Stimulated activated CD4-positive, alpha-beta T cell treated with anti-CD3 and anti-CD28 coated beads, Interleukin-2, amount 100 ng/mL, for 4 hours (primary cell): Measurements from ENCODE around the gene ABHD17A.
"Not testable (repeated sequence)": the region's sequence is repeated elsewhere in the genome, so short reads cannot be mapped to it uniquely, and the experiment has no call there.

ENCODE experiments used
- DNase-seq: peaks from one replicate; pipeline ENCODE4 v3.0.0-alpha.2; 2020; ENCODE audit warnings: low read depth

ABHD17A gene

DNA sequence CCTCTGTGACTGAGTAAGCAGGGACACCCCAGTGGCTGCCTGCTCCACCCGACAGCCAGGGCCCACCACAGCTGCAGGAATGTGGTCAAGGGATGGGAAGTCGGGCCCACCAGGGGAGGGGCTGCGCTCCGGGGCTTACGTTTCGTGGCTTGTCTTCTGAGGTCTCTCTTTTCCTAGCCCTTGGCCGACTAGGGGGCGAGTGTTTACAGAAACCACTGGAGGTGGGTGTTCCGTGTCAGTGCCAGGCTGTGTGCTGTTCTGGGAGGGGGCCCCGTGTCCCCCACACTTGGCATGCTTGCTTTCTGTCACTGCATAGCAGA lies 24.4 kb upstream of the ABHD17A start:
- DNase-seq, result no peak

DNA sequence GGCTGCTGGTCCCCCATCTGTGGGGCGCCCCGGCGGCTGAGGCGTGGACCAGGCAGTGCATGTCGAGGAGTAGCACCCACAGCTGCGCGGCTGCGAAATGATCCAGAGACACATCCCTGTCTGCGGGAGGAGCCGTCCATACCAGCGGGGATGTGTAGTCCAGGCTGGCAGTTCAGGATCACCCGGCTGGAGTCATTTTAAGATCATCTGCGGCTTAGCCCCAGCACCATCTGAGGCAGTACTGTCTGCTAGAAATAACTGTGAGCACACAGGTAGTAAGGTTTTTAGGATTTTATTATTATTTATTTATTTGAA lies 23.0 kb upstream of the ABHD17A start:
- DNase-seq, result no peak

DNA sequence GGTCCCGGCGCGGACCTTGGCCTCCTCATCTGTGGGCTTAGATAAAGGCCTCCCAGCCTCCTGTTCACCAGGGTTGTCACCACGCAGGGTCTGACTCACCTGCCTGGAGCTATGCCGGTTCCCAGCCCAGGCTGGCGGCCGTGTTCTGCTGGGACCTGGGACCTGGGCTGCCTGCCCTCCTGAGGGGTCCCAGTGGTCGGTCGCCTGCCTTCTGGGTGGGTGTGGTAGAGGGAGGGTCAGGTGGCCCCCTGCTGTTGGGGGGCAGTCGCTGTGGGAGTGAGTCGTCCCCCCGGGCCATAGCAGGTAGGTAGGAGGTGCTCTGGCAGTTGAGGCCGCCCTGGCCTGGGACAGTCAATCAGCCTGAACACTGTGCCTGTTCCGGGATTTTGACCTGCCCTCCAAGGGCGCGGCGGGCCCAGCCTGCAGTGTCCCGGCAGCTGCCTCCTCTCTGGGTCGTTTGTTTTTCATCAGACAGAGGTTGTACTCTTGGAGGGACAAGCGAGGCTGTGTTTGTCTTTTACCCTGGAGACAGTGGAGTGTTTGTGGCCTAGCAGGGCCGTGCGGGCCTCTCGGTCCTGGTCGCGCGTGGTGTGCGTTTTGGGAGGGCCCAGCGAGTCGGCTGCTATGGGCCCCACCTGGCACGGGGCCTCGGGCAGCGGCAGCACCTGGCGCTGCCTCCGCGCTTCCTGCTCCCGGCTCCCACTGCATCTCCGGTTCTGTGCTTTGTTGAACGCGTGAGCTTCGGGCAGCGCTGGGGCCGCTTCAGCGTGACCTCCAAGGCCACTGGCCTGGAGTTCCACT lies 22.5 kb upstream of the ABHD17A start:
- no peak for DNase-seq

DNA sequence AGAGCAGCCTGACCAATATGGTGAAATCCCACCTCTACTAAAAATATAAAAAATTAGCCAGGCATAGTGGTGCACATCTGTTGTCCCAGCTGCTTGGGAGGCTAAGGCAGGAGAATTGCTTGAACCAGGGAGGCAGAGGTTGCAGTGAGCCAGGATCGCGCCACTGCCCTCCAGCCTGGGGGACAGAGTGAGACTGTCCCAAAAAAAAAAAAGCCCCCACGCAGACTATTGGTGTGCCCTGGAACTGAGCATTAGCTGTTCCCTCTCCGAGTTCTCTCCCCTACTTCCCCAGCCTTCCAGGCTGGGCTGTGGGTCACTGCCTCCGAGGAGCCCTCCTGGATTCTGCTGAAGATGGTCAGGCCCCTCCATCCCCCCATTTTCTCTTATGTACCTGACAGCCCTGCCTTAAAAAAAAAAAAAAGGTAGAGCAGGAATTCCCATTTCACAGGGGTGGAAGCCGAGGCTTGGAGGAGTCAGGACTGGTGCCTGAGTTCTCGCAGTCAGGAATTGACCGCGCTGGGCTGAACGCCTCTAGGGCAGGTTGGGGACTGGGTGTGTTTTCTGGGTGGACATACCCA lies 21.8 kb upstream of the ABHD17A start:
- no peak for DNase-seq

DNA sequence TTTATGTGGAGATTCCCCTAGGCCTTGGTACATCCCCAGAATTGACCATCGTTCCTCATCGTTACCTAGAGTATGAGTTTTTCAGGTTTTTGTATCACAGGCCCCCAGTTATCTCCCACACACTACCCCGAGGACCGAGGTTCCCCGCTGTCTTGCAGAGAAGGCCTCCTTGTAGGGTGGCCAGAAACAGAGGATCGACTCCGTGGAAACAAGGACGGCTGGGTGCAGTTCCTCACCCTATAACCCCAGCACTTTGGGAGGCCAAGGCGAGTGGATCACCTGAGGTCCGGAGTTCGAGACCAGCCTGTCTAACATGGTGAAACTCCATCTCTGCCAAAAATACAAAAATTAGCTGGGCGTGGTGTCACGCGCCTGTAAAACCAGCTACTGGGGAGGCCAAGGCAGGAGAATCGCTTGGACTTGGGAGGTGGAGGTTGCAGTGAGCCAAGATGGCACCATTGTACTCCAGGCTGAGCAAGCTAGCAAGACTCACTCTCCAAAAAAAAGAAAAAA lies 20.6 kb upstream of the ABHD17A start:
- DNase-seq, result no peak

DNA sequence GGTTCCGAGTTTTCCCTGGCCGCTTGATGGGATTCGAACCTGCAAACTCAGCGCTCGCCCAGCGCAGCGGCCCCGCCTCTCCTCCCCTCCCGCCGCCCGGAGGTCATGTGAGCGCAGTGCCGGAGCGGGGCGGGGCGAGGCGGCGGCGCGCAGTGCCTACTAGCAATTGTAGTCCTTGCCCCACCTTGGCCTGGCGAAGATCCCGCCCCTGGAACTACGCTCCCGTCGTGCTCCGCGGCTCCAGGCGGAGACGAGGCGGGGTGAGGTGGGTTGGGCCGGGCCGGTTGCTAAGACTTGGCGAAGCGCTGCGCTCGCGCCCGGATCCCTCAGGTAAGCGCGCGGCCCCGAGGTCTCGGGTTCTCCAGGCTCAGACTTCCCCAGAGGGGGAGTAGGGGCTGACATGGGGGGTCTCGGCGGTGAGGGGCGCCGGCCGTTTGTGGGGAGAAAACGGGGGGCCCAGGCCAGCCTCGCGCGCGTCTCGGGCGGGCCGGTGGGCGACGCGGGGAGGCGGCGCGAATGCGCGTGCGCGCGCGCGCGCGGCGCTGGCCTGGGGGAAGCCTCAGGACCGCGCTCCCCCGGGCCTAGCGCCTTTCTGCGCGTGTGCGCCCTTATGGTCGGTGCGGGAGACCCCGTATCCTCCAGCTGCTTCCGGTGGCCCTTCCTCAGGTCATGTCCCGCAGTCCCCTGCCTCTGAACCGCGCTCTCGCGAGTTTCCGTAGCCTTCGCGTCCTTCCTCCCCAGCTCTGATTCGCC lies 20.0 kb upstream of the ABHD17A start, which contains the start of the genes ADAT3 and SCAMP4:
TSS of gene ADAT3 (plus strand) at position 290 of the 753 bp plus-strand sequence. CDS start 6,649 bp downstream, outside the sequence.
TSS of gene SCAMP4 (plus strand) at position 290 of the 753 bp plus-strand sequence. CDS start 9,621 bp downstream, outside the sequence.
- peak; percentile 98 for DNase-seq

DNA sequence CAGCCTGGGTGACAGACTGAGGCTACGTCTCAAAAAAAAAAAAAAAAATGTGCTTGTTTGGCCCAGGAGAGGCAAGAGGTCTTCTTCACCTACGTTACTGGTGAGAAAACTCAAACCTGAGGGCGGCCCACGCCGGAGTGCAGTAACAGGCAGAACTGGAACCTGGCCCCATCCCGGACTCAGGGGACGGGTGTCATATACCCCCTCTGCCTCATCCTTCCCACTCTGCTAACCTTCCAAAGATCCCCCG lies 19.5 kb upstream of the ABHD17A start:
- no peak for DNase-seq

DNA sequence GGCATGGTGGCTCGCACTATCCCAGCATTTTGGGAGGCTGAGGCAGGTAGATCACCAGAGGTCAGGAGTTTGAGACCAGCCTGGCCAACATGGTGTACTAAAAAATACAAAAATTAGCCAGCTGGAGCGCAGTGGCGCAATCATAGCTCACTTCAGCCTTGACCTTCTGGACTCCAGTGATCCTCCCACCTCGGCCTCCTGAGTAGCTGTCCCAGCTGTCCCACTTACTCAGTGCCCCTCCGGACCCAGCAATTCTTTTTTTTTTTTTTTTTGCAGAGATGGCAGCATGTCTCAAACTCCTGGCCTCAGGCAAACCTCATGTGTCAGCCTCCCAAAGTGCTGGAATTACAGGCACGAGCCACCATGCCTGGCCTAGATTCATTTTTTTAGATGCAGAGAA lies 17.6 kb upstream of the ABHD17A start:
- DNase-seq, result no peak

DNA sequence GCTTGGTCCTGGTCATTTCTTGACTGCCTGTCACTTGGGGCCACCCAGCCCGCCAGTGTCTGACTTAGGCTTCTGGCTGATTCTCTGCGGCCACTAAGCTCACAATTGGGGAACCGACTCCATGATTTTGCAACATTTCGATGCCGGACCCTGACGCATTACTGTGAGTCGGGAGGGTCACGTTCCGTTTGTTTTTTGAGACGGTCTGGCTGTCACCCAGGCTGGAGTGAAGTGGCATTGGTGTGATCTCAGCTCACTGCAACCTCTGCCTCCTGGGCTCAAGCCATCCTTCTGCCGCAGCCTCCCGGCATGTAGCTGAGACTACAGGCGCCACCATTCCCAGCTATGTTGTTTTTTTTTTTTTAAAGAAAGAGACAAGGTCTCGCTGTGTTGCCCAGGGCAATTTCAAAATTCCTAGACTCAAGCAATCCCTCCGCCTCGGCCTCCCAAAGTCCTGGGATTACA lies 16.7 kb upstream of the ABHD17A start:
- DNase-seq, result no peak

DNA sequence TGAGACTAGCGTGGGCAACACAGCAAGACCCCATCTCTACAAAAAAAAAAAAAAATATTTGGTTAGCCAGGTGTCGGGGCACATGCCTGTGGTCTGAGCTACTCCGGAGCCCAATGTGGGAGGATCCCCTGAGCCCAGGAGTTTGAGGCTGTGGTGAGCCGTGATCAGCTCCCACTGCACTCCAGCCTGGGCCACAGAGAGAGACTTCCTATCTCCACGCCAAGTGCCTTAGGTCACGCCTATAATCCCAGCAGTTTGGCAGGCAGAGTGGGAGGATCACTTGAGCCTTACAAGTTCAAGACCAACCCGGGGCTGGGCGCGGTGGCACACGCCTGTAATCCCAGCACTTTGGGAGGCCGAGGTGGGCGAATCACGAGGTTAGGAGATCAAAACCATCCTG lies 11.2 kb upstream of the ABHD17A start:
- no peak for DNase-seq

DNA sequence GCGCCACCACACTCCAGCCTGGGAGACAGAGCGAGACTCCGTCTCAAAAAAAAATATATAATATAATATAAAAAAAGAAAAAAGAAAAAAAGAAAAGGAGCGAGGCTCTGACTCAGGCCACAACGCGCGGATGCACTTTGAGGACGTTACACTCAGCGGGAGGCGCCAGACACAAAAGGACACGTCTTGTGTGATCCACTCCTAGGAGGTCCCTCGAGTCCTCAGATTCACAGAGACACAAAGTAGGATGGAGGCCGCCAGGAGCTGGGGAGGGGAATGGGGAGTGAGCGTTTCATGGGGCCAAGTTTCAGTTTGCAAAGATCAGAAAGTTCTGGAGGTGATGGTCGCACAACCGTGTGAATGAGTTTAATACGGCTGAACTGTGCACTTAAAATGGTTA lies 8.5 kb upstream of the ABHD17A start:
- no peak for DNase-seq

DNA sequence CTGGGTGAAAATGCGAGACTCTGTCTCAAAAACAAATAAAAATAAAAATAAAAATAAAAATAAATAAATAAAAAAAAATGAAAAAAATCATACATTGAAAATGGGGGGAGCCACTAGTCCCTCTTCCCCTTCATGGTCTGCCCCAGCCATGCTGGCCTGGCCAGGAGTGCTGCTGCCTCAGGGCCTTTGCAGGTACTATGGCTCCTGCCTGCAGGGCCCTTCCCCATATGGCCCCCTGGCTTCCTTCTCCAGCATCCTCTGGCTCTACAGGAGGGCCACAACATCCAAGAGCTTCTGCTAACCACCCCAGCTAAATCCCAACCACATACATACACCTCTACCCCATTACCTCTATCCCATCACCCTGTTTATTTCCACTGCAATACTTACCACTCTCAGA lies 4.6 kb upstream of the ABHD17A start:
- no peak for DNase-seq

DNA sequence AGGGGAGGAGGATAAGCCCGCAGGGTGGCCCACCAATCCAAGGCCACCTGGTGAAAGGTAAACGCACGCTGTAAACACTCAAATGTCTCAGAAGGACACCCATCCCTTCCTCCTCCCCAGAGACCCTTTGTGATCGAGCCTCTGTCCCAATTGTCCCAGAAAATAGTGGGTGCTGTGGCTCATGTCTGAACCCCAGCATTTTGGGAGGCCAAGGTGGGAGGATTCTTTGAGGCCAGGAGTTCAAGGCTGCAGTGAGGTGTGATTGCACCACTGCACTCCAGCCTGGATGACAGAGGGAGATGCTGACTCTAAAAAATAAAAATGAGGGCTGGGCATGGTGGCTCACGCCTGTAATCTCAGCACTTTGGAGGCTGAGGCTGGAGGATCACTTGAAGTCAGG lies 3.1 kb upstream of the ABHD17A start:
- no peak for DNase-seq

DNA sequence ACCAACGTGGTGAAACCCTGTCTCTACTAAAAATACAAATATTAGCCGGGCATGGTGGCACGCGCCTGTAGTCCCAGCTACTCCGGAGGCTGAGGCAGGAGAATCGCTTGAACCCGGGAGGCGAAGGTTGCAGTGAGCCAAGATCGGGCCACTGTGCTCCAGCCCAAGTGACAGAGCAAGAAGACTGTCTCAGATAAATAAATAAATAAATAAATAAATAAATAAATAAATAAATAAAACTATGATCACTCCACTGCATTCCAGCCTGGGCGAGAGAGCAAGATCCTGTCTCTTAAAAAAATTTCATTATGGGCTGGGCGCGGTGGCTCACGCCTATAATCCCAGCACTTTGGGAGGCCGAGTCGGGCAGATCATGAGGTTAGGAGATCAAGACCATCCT lies 1.1 kb upstream of the ABHD17A start:
- DNase-seq, result not testable (repeated sequence)

DNA sequence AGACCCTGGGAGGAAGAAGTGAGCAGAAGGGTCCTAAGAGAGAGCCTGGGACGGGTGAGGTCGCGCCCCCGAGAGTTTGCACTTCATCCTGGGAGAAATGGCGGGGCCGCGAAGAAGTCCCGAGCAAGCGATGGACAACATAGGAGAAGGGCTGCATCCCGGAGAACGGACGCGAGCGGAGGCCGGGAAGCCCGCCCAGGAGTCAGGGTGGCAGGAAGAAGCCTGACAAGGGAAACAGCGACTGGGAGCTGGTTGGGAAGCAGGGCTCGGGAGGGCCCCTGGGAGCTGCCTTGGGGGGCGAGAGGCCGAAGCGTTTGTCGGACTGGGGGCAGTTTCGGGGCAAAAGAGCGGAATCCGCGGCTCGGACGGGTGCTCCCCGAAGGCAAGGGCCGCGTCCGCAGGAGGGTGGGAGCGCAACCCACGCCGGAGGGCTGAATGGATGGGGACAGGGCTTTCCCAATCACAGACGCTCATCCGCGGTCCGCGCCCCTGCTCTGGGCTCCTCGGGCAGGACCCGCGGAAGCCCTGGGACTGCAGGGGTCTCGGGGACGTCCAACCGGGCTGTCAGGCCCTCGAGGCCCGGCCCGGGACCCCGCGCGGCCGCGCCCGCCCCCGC lies 469 bp downstream of the ABHD17A start:
- no peak for DNase-seq

DNA sequence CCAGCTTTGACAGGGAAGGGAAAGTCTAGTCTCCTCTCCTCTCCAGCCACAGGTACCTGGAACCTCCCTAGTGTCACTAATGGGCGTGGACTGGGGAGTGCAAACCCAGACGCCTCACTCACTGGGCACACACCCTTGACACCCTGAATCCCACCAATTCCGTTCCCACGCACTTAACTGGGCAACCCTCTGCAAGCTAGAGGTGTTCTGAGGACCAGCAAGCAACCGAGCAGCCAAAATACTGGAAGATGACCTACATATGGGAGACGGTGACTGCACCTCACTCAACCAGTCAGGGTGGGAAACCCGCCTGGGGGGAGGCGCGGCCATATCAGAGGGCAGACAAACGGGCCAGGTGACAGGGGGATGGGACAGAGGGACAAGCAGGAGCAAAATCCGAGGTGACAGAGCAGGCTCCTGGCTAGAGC lies 991 bp downstream of the ABHD17A start:
- DNase-seq, result no peak

DNA sequence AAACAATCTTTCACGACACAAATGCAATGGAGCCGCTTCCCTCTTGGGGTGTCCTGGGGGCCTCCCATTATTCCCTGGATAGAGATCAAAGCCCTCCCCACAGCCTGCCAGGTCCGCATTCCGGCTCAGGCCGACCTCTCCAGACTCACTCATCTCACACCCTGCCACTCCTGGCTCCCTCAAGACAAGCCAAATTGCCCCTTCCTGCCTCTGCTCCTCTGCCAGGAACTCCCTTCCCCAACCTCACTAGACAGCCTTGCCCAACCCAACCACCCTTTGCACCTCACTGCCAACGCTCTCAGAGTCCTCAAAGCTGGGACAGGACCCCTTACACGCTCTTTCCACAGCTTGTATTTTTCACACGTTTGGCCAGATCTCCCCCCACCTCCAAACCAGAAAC lies 1.5 kb downstream of the ABHD17A start:
- no peak for DNase-seq

DNA sequence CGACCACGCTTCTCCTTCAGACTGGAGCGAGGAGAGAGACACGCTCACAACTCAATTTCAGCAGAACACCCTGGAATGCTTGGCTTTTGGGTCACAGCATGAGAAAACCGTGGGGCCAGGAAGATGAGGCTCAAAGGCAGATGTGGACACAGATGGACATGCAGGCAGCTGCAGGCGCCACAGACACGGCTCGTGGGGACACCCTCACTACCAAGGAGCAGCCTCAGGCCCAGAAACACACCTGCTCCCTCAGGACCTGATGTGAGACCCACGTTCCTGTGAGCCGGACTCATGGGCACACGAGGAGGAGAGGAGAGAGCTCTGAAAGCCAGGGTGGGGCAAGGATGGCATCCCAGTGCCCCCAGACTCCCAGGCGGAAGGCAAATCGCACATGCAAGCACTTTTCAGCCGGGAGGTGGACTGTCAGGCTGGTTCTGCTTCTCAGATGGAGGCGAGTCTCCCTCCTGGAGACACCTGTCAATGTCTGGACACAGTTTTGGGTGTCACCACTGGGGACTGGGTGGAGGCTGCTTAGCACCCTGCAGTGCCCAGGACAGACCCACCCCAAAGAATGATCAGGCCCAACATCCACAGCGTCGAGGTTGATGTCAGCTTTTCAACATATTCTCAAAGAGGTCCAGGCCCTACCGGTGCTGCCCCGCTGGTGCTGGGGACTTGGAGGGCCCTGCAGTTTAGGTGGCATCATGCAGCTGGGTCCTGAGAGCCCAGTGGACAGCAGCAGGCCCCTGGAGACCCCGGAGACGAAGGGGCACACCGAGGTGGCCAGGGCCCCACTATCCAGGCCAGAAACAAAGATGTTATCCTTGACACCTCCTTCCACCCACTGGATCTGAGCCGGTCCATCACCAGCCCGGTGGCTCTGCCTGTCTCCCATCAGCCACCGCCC lies 2.3 kb downstream of the ABHD17A start:
- DNase-seq, result no peak

DNA sequence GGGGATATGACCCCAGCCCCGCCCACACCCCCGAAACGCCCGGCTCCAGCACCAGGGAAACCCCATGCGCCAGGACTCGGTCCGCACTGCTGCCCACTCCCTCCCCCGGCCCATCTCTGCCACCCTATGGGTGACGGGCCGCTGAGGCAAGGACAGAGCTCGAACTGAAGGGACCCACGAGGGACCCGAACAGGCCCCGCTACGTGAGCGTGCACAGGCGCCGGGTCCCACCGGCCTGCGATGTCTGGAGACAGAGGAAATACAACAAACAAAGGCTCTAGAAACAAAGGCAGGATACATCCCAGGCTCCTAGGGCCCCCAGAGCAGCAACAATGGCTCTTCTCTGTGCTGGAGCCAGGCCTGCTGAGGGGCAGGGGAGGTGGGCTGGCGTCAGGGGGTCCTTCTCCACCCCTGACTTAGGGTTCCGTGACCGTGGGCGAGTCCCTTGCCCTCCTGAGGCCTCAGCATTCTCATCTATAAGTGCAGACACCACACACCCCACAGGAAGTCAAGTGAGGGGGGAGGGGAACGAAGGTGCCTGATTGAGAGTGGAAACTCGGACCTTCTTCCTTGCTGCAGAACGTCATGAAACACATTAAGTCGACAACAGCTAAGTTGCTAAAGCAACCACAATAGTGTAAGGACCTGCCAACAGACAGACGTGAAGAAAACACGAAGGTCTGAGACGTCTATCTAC lies 3.1 kb downstream of the ABHD17A start:
- peak; percentile 62 for DNase-seq

DNA sequence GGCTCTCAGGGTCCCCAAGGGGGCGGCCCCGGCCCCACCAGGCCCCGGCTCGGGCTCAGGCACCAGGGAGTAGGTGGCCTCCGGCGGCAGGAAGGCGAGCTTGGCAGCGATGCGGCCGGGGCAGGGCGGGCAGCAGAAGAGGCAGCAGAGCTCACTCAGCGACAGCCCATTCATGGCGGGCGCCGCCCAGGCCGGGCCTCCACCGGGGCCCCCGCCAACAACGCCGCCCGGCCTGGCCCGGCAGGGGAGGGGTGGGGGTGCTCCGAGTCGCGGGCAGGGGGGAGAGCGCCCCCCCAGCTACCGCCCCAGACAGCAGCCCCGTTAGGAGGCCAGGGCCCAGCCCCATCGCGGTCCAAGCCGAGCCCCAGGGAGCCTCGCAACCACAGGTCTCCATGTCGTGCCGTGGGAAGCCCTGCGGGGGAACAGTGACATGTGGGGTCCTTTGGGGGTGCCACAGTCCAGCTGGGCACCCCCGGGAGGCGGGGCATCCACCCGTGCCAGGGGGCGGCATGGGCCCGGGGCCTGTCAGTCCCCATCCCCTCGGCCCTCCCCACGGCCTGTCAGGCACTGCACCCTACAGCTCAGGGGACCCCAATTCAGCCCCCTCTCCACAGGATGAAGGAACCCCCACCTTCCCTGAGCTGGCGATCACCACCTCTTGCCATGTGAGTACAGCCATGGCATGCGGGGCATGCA lies 3.8 kb downstream of the ABHD17A start:
- not testable (repeated sequence) for DNase-seq
